Upper lobe of left lung (tissue), 4 donors: ENCODE results near the gene VMAC.
A peak's percentile ranks its signal among the peaks of the same experiment; 100 is the strongest.

ENCODE experiments used
- EP300 ChIP-seq, 4 donors: sonication (generic); formaldehyde crosslinking; IDR thresholded peaks; one replicate each; pipeline ENCODE4 v1.5.1; 2017; ENCODE audit warnings: antibody characterized with exemption in 4 of 4, control low read depth in 2 of 4
- POLR2A ChIP-seq, 4 donors: fragments of 450-650 bp; IDR thresholded peaks; one replicate each; pipeline ENCODE4 v1.5.1; 2016 to 2017; ENCODE audit warnings: antibody characterized with exemption in 4 of 4, mild to moderate bottlenecking in 2 of 4
- TF ChIP-seq, protein P1 (sequence below), 6 experiments: fragments of 450-650 bp in 4 of 6; fragments of 200-600 bp in 2 of 6; sonication (generic) in 2 of 6; IDR thresholded peaks; one replicate each; pipeline ENCODE4 v1.5.1; 2016 to 2019; ENCODE audit warnings: antibody characterized with exemption in 6 of 6

GRCh38 chr19:5947435-5947834 is 42.8 kb downstream of the VMAC start:
- TF ChIP-seq, protein P1, sequence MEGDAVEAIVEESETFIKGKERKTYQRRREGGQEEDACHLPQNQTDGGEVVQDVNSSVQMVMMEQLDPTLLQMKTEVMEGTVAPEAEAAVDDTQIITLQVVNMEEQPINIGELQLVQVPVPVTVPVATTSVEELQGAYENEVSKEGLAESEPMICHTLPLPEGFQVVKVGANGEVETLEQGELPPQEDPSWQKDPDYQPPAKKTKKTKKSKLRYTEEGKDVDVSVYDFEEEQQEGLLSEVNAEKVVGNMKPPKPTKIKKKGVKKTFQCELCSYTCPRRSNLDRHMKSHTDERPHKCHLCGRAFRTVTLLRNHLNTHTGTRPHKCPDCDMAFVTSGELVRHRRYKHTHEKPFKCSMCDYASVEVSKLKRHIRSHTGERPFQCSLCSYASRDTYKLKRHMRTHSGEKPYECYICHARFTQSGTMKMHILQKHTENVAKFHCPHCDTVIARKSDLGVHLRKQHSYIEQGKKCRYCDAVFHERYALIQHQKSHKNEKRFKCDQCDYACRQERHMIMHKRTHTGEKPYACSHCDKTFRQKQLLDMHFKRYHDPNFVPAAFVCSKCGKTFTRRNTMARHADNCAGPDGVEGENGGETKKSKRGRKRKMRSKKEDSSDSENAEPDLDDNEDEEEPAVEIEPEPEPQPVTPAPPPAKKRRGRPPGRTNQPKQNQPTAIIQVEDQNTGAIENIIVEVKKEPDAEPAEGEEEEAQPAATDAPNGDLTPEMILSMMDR (IDR thresholded peaks at IDR 0.05), result no peak
- TF ChIP-seq EP300 (IDR thresholded peaks at IDR 0.05) (no peak), POLR2A (IDR thresholded peaks at IDR 0.05) (peak in 1 of 4 donors; percentile 11)
